Astrocyte (in vitro differentiated cells and primary cell): Measurements from ENCODE around the gene RNF144A.

Experiments used
- EZH2 ChIP-seq: IDR thresholded peaks from 2 replicates; pipeline ENCODE4 v1.6.1; 2012; ENCODE audit warnings: mild to moderate bottlenecking, low read length, inconsistent platforms; ENCODE audit not compliant: insufficient read depth
- TF ChIP-seq, protein P1 (sequence below): IDR thresholded peaks from 2 replicates; pipeline ENCODE4 v1.5.1; 2011; ENCODE audit warnings: low read depth, mild to moderate bottlenecking, inconsistent platforms, low read length, moderate library complexity; ENCODE audit not compliant: insufficient read depth

DNA sequence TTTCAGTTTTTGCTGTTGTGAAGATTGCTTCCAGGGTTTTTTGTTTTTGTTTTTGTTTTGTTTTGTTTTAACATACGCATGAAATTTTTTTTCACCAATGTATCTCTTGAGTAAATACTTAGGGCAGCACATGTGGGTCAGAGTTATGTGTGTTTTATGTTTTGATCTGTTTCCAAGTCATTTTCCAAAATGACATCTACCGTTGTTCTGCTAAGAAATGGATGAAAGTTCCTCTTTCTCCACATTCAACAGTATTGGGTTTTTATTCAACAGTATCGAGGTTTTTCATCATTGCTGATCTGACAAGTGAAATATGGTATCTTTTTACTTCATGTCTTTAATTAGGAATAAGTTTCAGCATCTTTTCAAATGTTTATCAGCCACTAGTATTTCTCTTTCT lies 16.7 kb downstream of the RNF144A start:
- TF ChIP-seq, protein P1, sequence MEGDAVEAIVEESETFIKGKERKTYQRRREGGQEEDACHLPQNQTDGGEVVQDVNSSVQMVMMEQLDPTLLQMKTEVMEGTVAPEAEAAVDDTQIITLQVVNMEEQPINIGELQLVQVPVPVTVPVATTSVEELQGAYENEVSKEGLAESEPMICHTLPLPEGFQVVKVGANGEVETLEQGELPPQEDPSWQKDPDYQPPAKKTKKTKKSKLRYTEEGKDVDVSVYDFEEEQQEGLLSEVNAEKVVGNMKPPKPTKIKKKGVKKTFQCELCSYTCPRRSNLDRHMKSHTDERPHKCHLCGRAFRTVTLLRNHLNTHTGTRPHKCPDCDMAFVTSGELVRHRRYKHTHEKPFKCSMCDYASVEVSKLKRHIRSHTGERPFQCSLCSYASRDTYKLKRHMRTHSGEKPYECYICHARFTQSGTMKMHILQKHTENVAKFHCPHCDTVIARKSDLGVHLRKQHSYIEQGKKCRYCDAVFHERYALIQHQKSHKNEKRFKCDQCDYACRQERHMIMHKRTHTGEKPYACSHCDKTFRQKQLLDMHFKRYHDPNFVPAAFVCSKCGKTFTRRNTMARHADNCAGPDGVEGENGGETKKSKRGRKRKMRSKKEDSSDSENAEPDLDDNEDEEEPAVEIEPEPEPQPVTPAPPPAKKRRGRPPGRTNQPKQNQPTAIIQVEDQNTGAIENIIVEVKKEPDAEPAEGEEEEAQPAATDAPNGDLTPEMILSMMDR, result no peak
- no peak for TF ChIP-seq EZH2
